Body of pancreas (tissue), 4 donors: ENCODE results near the gene LBR. TPM values are rescaled to one million over a fixed set of nuclear protein-coding genes. Genes with fewer than 3 reads are reported as not detected.

ENCODE experiments used
- ATAC-seq: fragments of 150-250 bp; one replicate; pipeline ENCODE4 v1.9.1; 2016
- DNase-seq, 4 donors: peaks; one replicate each; pipeline ENCODE4 v3.0.0-alpha.2; 2019
- H3K27ac ChIP-seq, 4 donors: fragments of 200-600 bp; sonication (generic); 1 replicate in 3 of 4; 2 replicates in 1 of 4; pipeline versions ENCODE4 v1.5.1 to v1.6.1; 2016 to 2019; ENCODE audit warnings: mild to moderate bottlenecking in 1 of 4, mixed read lengths in 1 of 4, moderate library complexity in 1 of 4
- H3K27me3 ChIP-seq, 2 donors: fragments of 200-600 bp; sonication (generic); one replicate each; pipeline ENCODE4 v1.6.0; 2016; ENCODE audit warnings: mild to moderate bottlenecking in 1 of 2
- H3K36me3 ChIP-seq, 2 donors: fragments of 200-600 bp; sonication (generic); replicated peaks in 1 of 2; 2 replicates each; pipeline ENCODE4 v1.5.1; 2016; ENCODE audit warnings: low read depth in 2 of 2; ENCODE audit not compliant: insufficient read depth in 1 of 2
- H3K4me1 ChIP-seq: fragments of 200-600 bp; sonication (generic); one replicate; pipeline ENCODE4 v1.6.0; 2016
- H3K4me3 ChIP-seq, 2 donors: fragments of 200-600 bp; sonication (generic); 1 replicate in 1 of 2; 2 replicates in 1 of 2; pipeline ENCODE4 v1.5.1; 2016 to 2019
- H3K9me3 ChIP-seq, 3 donors: fragments of 200-600 bp; sonication (generic); 1 replicate in 2 of 3; 2 replicates in 1 of 3; pipeline ENCODE4 v1.5.1; 2016
- CTCF ChIP-seq, 7 experiments: fragments of 450-650 bp in 4 of 7; fragments of 200-600 bp in 3 of 7; sonication (generic) in 3 of 7; IDR thresholded peaks; one replicate each; pipeline ENCODE4 v1.5.1; 2016 to 2019; ENCODE audit warnings: antibody characterized with exemption in 7 of 7
- POLR2A ChIP-seq, 3 donors: fragments of 450-650 bp; IDR thresholded peaks; one replicate each; pipeline ENCODE4 v1.6.1; 2016; ENCODE audit warnings: antibody characterized with exemption in 3 of 3, mild to moderate bottlenecking in 2 of 3
- WGBS, 2 donors: methylation state at CpG; one replicate each; pipeline ENCODE4 v1.1.5; 2017; 5-methylcytosine and 5-hydroxymethylcytosine counted together
- intact Hi-C: fragments of 100-400 bp; cut with DNase I; formaldehyde crosslinking; loops from one replicate; pipeline ENCODE4 v1.15.1; 2023
- total RNA-seq, 2 donors: library from RNA; depleted of rRNA; stranded (reverse); fragments of >200 nt; gene quantifications; one replicate each; pipeline ENCODE4 v1.1.0, GENCODE V29; 2016

The LBR gene
- 10 to 100 TPM; 15.2 to 26.5 TPM for total RNA-seq

DNA sequence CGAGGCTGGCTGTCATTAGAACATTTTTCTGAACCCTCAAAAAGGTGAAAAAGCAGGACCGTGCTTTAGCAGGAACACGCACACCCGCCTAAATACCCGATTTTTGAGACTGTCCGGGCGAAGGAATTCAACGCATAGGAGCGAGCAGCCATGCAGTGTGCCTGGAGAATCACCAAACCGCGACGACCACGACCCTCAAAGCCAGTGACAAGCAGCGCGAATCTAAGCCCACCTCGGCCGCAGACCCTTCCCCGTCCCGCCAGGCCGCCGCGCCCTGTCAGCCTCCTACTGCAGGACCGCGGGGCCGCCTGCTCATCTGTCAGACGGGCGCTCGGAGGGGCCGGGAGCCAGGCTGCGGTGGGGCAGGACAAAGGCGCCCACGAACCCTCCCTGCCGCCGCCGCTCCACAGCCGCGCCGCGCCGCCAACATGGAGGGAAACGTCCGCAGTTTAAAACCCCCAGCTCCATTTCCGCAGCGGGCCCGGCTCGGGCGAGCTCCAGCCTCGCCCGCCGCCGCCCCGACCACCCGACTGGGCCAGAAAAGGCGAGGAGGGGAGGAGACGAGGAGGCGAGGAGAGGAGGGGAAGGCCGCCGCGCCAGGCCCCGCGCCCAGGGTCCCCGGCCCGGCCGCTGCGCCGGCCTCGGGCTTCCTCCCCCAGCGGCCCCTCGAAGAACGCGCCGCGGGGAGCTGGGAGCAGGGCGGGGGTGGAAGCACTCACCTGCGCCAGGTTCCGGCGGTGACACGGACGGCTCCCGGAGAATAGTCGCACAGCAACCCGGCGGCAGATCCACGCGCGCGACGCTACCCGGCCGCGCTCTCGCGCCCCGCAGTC is at the start of gene LBR:
TSS of gene LBR (minus strand) at position 804 of the 833 bp plus-strand sequence. CDS start 3,963 bp downstream, outside the sequence.
- intact Hi-C loops = no loop called here
- DNase-seq (peak in 3 of 4 donors; percentile 43 to 49 (median 47)), ATAC-seq (peak; percentile 13)
- TF ChIP-seq CTCF (IDR thresholded peaks at IDR 0.05) (peak in 2 of 7 experiments; percentile 4 to 12), POLR2A (IDR thresholded peaks at IDR 0.05) (peak in 2 of 3 donors; percentile 64 to 75)
- 0 to 1% methylated on average over 40 to 76 of the region's 94 CpGs for WGBS, 2 donors
- Histone ChIP-seq H3K27me3 (no peaks in the 10 kb centered on the region), H3K4me3 (peak within 1 kb of the TSS; percentile 64 to 78), H3K9me3 (no peaks in the 10 kb centered on the region), H3K27ac (peak within 1 kb of the TSS; percentile 92 to 97 (median 94)), H3K4me1 (peaks cover 39% of the 10 kb centered on the region), H3K36me3 (no peaks in the 10 kb centered on the region)

- no peaks in the 10 kb centered on the region for H3K9me3 ChIP-seq
- ATAC-seq (no peak), DNase-seq (no peak)
- TF ChIP-seq CTCF (IDR thresholded peaks at IDR 0.05) (no peak), POLR2A (IDR thresholded peaks at IDR 0.05) (no peak)
- H3K27ac ChIP-seq = no peak overlapping the region
- no peaks in the 10 kb centered on the region for H3K27me3 ChIP-seq
- H3K4me3 ChIP-seq = no peak overlapping the region
- H3K4me1 ChIP-seq = peaks cover 18% of the 10 kb centered on the region
- 85 to 88% methylated on average over 6 of the region's 6 CpGs for WGBS, 2 donors
- no peaks in the 10 kb centered on the region for H3K36me3 ChIP-seq
- intact Hi-C loops = loop anchor here (5.0 kb wide), 1 partner anchor 495 kb away; no protein-coding TSS in a partner anchor
These were observed 49.6 kb upstream of the LBR start for GRCh38 chr1:225477296-225477911.

GRCh38 chr1:225476538-225476988 is 48.7 kb upstream of the LBR start:
- Histone ChIP-seq H3K9me3 (no peaks in the 10 kb centered on the region), H3K36me3 (no peaks in the 10 kb centered on the region), H3K4me3 (no peak overlapping the region), H3K27ac (no peak overlapping the region), H3K4me1 (peaks cover 18% of the 10 kb centered on the region), H3K27me3 (no peaks in the 10 kb centered on the region)
- no peak for TF ChIP-seq CTCF (IDR thresholded peaks at IDR 0.05)
- TF ChIP-seq POLR2A (IDR thresholded peaks at IDR 0.05) = no peak
- ATAC-seq (no peak), DNase-seq (no peak)
- WGBS, 2 donors = 80 to 81% methylated on average over 5 of the region's 5 CpGs
- intact Hi-C loops = loop anchor here (5.0 kb wide), 1 partner anchor 496 kb away; no protein-coding TSS in a partner anchor

DNA sequence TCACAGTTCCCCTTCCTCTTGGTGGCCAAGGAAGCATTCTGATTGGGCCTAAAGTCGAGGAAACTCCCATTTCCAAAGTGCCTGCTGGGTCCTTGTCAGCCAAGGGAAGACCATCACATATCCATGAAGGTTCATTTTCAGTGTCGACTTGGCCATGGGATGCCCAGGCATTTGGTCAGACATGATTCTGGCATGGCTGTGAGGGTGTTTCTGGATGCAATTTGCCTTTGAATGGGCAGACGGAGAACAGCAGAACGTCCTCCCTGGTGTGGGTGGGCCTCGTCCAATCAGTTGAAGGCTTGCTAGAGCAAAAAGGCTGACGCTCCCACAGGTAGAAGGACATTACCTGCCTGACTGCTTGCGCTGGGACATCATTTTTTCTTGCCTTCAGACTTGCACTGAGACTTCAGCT is 48.3 kb upstream of the LBR start:
- intact Hi-C loops = loop anchor here (5.0 kb wide), 1 partner anchor 496 kb away; no protein-coding TSS in a partner anchor
- 80 to 83% methylated on average over 4 to 7 of the region's 7 CpGs for WGBS, 2 donors
- no peak overlapping the region for H3K4me3 ChIP-seq
- no peaks in the 10 kb centered on the region for H3K27me3 ChIP-seq
- DNase-seq (no peak), ATAC-seq (no peak)
- TF ChIP-seq CTCF (IDR thresholded peaks at IDR 0.05) = no peak
- TF ChIP-seq POLR2A (IDR thresholded peaks at IDR 0.05) = no peak
- peaks cover 14% of the 10 kb centered on the region for H3K4me1 ChIP-seq
- H3K27ac ChIP-seq = no peak overlapping the region
- no peaks in the 10 kb centered on the region for H3K9me3 ChIP-seq
- no peaks in the 10 kb centered on the region for H3K36me3 ChIP-seq
